ENCODE results near the gene FYN. TPM values are rescaled to one million over a fixed set of nuclear protein-coding genes. Genes with fewer than 3 reads are reported as not detected.

Gene FYN
- polyA plus RNA-seq, 3 donors from 2014 or later: 358 to 488 (median 414) TPM

GRCh38 chr6:111625461-111626391, 247.5 kb downstream of the FYN start:
- no peaks in the 10 kb centered on the region for H3K4me1 Mint-ChIP-seq
- H3K27ac Mint-ChIP-seq: no peak overlapping the region
- peaks cover 0 to 6% (median 2%) of the 10 kb centered on the region in 6 donors for H3K9me3 Mint-ChIP-seq
- H3K4me3 Mint-ChIP-seq: no peak overlapping the region
- no peaks in the 10 kb centered on the region for H3K27me3 Mint-ChIP-seq (ENCODE audit: low read depth in 3 of 3)
- DNase-seq: no peak
- H3K36me3 Mint-ChIP-seq: peaks cover 5 to 28% (median 15%) of the 10 kb centered on the region in 3 donors

GRCh38 chr6:111625099-111625416, 248.2 kb downstream of the FYN start:
- H3K27ac Mint-ChIP-seq: no peak overlapping the region
- peaks cover 0 to 6% (median 2%) of the 10 kb centered on the region in 6 donors for H3K9me3 Mint-ChIP-seq
- no peaks in the 10 kb centered on the region for H3K4me1 Mint-ChIP-seq
- H3K4me3 Mint-ChIP-seq: no peak overlapping the region
- DNase-seq: no peak
- H3K27me3 Mint-ChIP-seq (ENCODE audit: low read depth in 3 of 3): peaks cover 0 to 2% (median 0%) of the 10 kb centered on the region in 3 donors
- H3K36me3 Mint-ChIP-seq: peaks cover 5 to 23% (median 19%) of the 10 kb centered on the region in 3 donors

- DNase-seq: no peak
- no peak overlapping the region for H3K4me3 Mint-ChIP-seq
- no peak overlapping the region for H3K27ac Mint-ChIP-seq
- H3K4me1 Mint-ChIP-seq: no peaks in the 10 kb centered on the region
- peaks cover 4 to 19% (median 16%) of the 10 kb centered on the region in 3 donors for H3K36me3 Mint-ChIP-seq
- peaks cover 0 to 4% (median 2%) of the 10 kb centered on the region in 6 donors for H3K9me3 Mint-ChIP-seq
- H3K27me3 Mint-ChIP-seq (ENCODE audit: low read depth in 3 of 3): peaks cover 0 to 2% (median 0%) of the 10 kb centered on the region in 3 donors
Measured at GRCh38 chr6:111624401-111625098, 248.7 kb downstream of the FYN start.

GRCh38 chr6:111623046-111623718, 250.1 kb downstream of the FYN start:
- Mint-ChIP-seq H3K36me3 (peaks cover 0 to 11% (median 6%) of the 10 kb centered on the region in 3 donors), H3K9me3 (no peaks in the 10 kb centered on the region), H3K27me3 (ENCODE audit: low read depth in 3 of 3) (peaks cover 0 to 2% (median 0%) of the 10 kb centered on the region in 3 donors), H3K4me3 (no peak overlapping the region), H3K27ac (no peak overlapping the region), H3K4me1 (no peaks in the 10 kb centered on the region)
- no peak for DNase-seq

- no peaks in the 10 kb centered on the region for H3K4me1 Mint-ChIP-seq
- no peak overlapping the region for H3K4me3 Mint-ChIP-seq
- H3K27ac Mint-ChIP-seq: no peak overlapping the region
- peaks cover 0 to 7% (median 0%) of the 10 kb centered on the region in 3 donors for H3K27me3 Mint-ChIP-seq (ENCODE audit: low read depth in 3 of 3)
- H3K9me3 Mint-ChIP-seq: no peaks in the 10 kb centered on the region
- DNase-seq: no peak
- H3K36me3 Mint-ChIP-seq: peaks cover 0 to 11% (median 6%) of the 10 kb centered on the region in 3 donors
Measured at GRCh38 chr6:111620169-111620568, 253.1 kb downstream of the FYN start.

- H3K27me3 Mint-ChIP-seq (ENCODE audit: low read depth in 3 of 3): peaks cover 0 to 12% (median 0%) of the 10 kb centered on the region in 3 donors
- H3K4me1 Mint-ChIP-seq: no peaks in the 10 kb centered on the region
- DNase-seq: no peak
- H3K9me3 Mint-ChIP-seq: no peaks in the 10 kb centered on the region
- peaks cover 0 to 6% (median 4%) of the 10 kb centered on the region in 3 donors for H3K36me3 Mint-ChIP-seq
- peak overlapping the region in 1 of 6 donors; percentile 18 for H3K27ac Mint-ChIP-seq
- H3K4me3 Mint-ChIP-seq: no peak overlapping the region
Measured at GRCh38 chr6:111618407-111618806, 254.8 kb downstream of the FYN start.

GRCh38 chr6:111617149-111617548, 256.1 kb downstream of the FYN start:
- peaks cover 0 to 8% (median 4%) of the 10 kb centered on the region in 3 donors for H3K36me3 Mint-ChIP-seq
- H3K27me3 Mint-ChIP-seq (ENCODE audit: low read depth in 3 of 3): peaks cover 0 to 14% (median 0%) of the 10 kb centered on the region in 3 donors

GRCh38 chr6:111615916-111616612, 257.2 kb downstream of the FYN start:
- H3K27ac Mint-ChIP-seq: no peak overlapping the region
- peaks cover 0 to 8% (median 7%) of the 10 kb centered on the region in 3 donors for H3K36me3 Mint-ChIP-seq

More at GRCh38 chr6:111617149-111617548, 256.1 kb downstream of the FYN start:
- DNase-seq: no peak
- no peaks in the 10 kb centered on the region for H3K4me1 Mint-ChIP-seq
- H3K4me3 Mint-ChIP-seq: no peak overlapping the region
- no peak overlapping the region for H3K27ac Mint-ChIP-seq
- H3K9me3 Mint-ChIP-seq: no peaks in the 10 kb centered on the region

GRCh38 chr6:111614833-111615582, 258.2 kb downstream of the FYN start:
- peaks cover 0 to 13% (median 4%) of the 10 kb centered on the region in 3 donors for H3K36me3 Mint-ChIP-seq
- peaks cover 0 to 14% (median 0%) of the 10 kb centered on the region in 3 donors for H3K27me3 Mint-ChIP-seq (ENCODE audit: low read depth in 3 of 3)
- no peak overlapping the region for H3K4me3 Mint-ChIP-seq
- no peak for DNase-seq
- H3K9me3 Mint-ChIP-seq: no peaks in the 10 kb centered on the region
- no peak overlapping the region for H3K27ac Mint-ChIP-seq
- H3K4me1 Mint-ChIP-seq: no peaks in the 10 kb centered on the region

More at GRCh38 chr6:111615916-111616612, 257.2 kb downstream of the FYN start:
- no peaks in the 10 kb centered on the region for H3K4me1 Mint-ChIP-seq
- no peaks in the 10 kb centered on the region for H3K9me3 Mint-ChIP-seq
- no peak overlapping the region for H3K4me3 Mint-ChIP-seq
- H3K27me3 Mint-ChIP-seq (ENCODE audit: low read depth in 3 of 3): peaks cover 0 to 16% (median 0%) of the 10 kb centered on the region in 3 donors
- DNase-seq: no peak

GRCh38 chr6:111612379-111612778, 260.9 kb downstream of the FYN start:
- Mint-ChIP-seq H3K27me3 (ENCODE audit: low read depth in 3 of 3) (peaks cover 0 to 14% (median 2%) of the 10 kb centered on the region in 3 donors), H3K27ac (no peak overlapping the region)

GRCh38 chr6:111610548-111611172, 262.6 kb downstream of the FYN start:
- Mint-ChIP-seq H3K4me3 (no peak overlapping the region), H3K27me3 (ENCODE audit: low read depth in 3 of 3) (peaks cover under 1 to 11% (median 3%) of the 10 kb centered on the region in 3 donors), H3K27ac (no peak overlapping the region), H3K4me1 (peaks cover 13 to 14% of the 10 kb centered on the region in 2 donors), H3K36me3 (peaks cover 0 to 12% (median 4%) of the 10 kb centered on the region in 3 donors), H3K9me3 (no peaks in the 10 kb centered on the region)
- DNase-seq: no peak

More at GRCh38 chr6:111612379-111612778, 260.9 kb downstream of the FYN start:
- DNase-seq: no peak
- Mint-ChIP-seq H3K4me1 (no peaks in the 10 kb centered on the region), H3K9me3 (no peaks in the 10 kb centered on the region), H3K4me3 (no peak overlapping the region), H3K36me3 (peaks cover 0 to 13% (median 4%) of the 10 kb centered on the region in 3 donors)
